IMR-90 (cell line): Measurements from ENCODE around the gene MAGEA10. TPM values are rescaled to one million over a fixed set of nuclear protein-coding genes. Genes with fewer than 3 reads are reported as not detected.

ENCODE experiments used
- ATAC-seq: fragments of 200-7000 bp; cut with Tn5 transposase; 2 replicates; pipeline ENCODE4 v1.9.1; 2020; ENCODE audit warnings: low read depth, mild to moderate bottlenecking, moderate library complexity
- BruUV-seq: library from RNA; stranded (reverse); fragments of 400-500 nt; replicated peaks from 2 replicates; lab custom pipeline; 2021; lab: Mats Ljungman, UMichigan
- CTCF ChIA-PET: fragments of 300-600 bp; formaldehyde crosslinking; extraction: SDS; loops from one replicate; lab custom pipeline; 2021; ENCODE audit warnings: antibody characterized with exemption; lab: Yijun Ruan, JAX
- POLR2A ChIA-PET: fragments of 300-600 bp; sonication (Branson Sonifier 250); formaldehyde crosslinking; loops from one replicate; lab custom pipeline; 2022; ENCODE audit warnings: antibody characterized with exemption; ENCODE audit not compliant: unreplicated experiment; lab: Charles Lee
- DNase-seq: peaks from one replicate; pipeline ENCODE4 v3.0.0; 2013
- H2AFZ ChIP-seq: replicated peaks from 2 replicates; pipeline ENCODE3; 2013; ENCODE audit warnings: low read length, mild to moderate bottlenecking; ENCODE audit not compliant: poor library complexity
- H2AK5ac ChIP-seq: 2 replicates; pipeline ENCODE4 v1.6.1; 2013; ENCODE audit warnings: low read depth, low read length, inconsistent platforms
- H2AK9ac ChIP-seq: replicated peaks from 2 replicates; pipeline ENCODE3; 2013; ENCODE audit warnings: mild to moderate bottlenecking, low read depth, low read length, moderate library complexity; ENCODE audit not compliant: poor library complexity
- H2BK120ac ChIP-seq: 2 replicates; pipeline ENCODE4 v1.6.1; 2013; ENCODE audit warnings: low read depth, low read length, inconsistent platforms
- H2BK15ac ChIP-seq: 3 replicates; pipeline ENCODE4 v1.6.1; 2013; ENCODE audit warnings: low read depth, low read length, inconsistent platforms
- H2BK20ac ChIP-seq: 2 replicates; pipeline ENCODE4 v1.6.1; 2013; ENCODE audit warnings: low read depth, mild to moderate bottlenecking, inconsistent platforms, low read length, moderate library complexity
- H2BK5ac ChIP-seq: 2 replicates; pipeline ENCODE4 v1.6.1; 2013; ENCODE audit warnings: mild to moderate bottlenecking, low read depth, low read length, inconsistent platforms; ENCODE audit not compliant: poor library complexity, severe bottlenecking
- H3K14ac ChIP-seq: replicated peaks from 2 replicates; pipeline ENCODE4 v1.6.1; 2013; ENCODE audit warnings: low read depth, low read length, inconsistent platforms
- H3K18ac ChIP-seq: 2 replicates; pipeline ENCODE4 v1.6.1; 2013; ENCODE audit warnings: low read depth, low read length, control low read depth
- H3K23ac ChIP-seq: 2 replicates; pipeline ENCODE4 v1.6.1; 2013; ENCODE audit warnings: low read depth, low read length, inconsistent platforms
- H3K27ac ChIP-seq: 2 replicates; pipeline ENCODE4 v1.5.1; 2013; ENCODE audit warnings: mild to moderate bottlenecking, control low read depth, low read length; ENCODE audit not compliant: insufficient read depth
- H3K27me3 ChIP-seq: 2 replicates; pipeline ENCODE4 v1.6.1; 2013; ENCODE audit warnings: low read length; ENCODE audit not compliant: control insufficient read depth, insufficient read depth
- H3K36me3 ChIP-seq: 2 replicates; pipeline ENCODE4 v1.6.1; 2013; ENCODE audit warnings: low read length, mixed read lengths; ENCODE audit not compliant: control insufficient read depth, insufficient read depth
- H3K4ac ChIP-seq: 2 replicates; pipeline ENCODE4 v1.6.1; 2013; ENCODE audit warnings: low read depth, low read length, inconsistent platforms
- H3K4me1 ChIP-seq: 2 replicates; pipeline ENCODE4 v1.6.1; 2013; ENCODE audit warnings: low read length, mixed read lengths; ENCODE audit not compliant: control insufficient read depth, insufficient read depth
- H3K4me2 ChIP-seq: 2 replicates; pipeline ENCODE4 v1.6.1; 2013; ENCODE audit warnings: low read depth, mild to moderate bottlenecking, control low read depth, low read length, moderate library complexity
- H3K4me3 ChIP-seq: 2 replicates; pipeline ENCODE4 v1.5.1; 2013; ENCODE audit warnings: low read depth, mild to moderate bottlenecking, control low read depth, low read length, moderate library complexity; ENCODE audit not compliant: insufficient read depth
- H3K56ac ChIP-seq: 2 replicates; pipeline ENCODE4 v1.6.1; 2013; ENCODE audit warnings: low read length, inconsistent platforms; ENCODE audit not compliant: insufficient read depth; ENCODE audit errors: extremely low read depth
- H3K79me1 ChIP-seq, 2 experiments: 2 replicates each; pipeline ENCODE4 v1.6.1; 2013; ENCODE audit warnings: low read length in 2 of 2, inconsistent platforms in 1 of 2, low read depth in 1 of 2
- H3K9ac ChIP-seq: 2 replicates; pipeline ENCODE4 v1.6.1; 2013; ENCODE audit warnings: low read depth, low read length, control low read depth
- H3K9me1 ChIP-seq: 2 replicates; pipeline ENCODE4 v1.6.1; 2013; ENCODE audit warnings: low read length, inconsistent platforms; ENCODE audit not compliant: insufficient read depth
- H3K9me3 ChIP-seq: 2 replicates; pipeline ENCODE4 v1.6.1; 2013; ENCODE audit warnings: low read length; ENCODE audit not compliant: control insufficient read depth, insufficient read depth
- H4K20me1 ChIP-seq: 2 replicates; pipeline ENCODE4 v1.6.1; 2013; ENCODE audit warnings: low read length, inconsistent platforms; ENCODE audit not compliant: insufficient read depth
- H4K5ac ChIP-seq: 2 replicates; pipeline ENCODE4 v1.6.1; 2013; ENCODE audit warnings: mild to moderate bottlenecking, low read depth, low read length, control low read depth
- H4K8ac ChIP-seq, 2 experiments: 2 replicates each; pipeline ENCODE4 v1.6.1; 2013; ENCODE audit warnings: low read depth in 2 of 2, low read length in 2 of 2, control low read depth in 1 of 2, inconsistent platforms in 1 of 2
- H4K91ac ChIP-seq: 2 replicates; pipeline ENCODE4 v1.6.1; 2013; ENCODE audit warnings: low read depth, low read length, inconsistent platforms; ENCODE audit not compliant: insufficient read depth
- BHLHE40 ChIP-seq: fragments of 150-350 bp; IDR thresholded peaks from 2 replicates; pipeline ENCODE4 v1.6.1; 2016; ENCODE audit warnings: mild to moderate bottlenecking, low read depth, low read length
- CEBPB ChIP-seq: IDR thresholded peaks from 2 replicates; pipeline ENCODE4 v1.6.1; 2012; ENCODE audit warnings: low read depth, low read length, improper control_type of control experiment
- CHD1 ChIP-seq: IDR thresholded peaks from 2 replicates; pipeline ENCODE4 v1.6.1; 2012; ENCODE audit warnings: low read depth, low read length, improper control_type of control experiment
- CTCF ChIP-seq: conservative IDR thresholded peaks from 2 replicates; pipeline ENCODE4 v1.5.1; 2012; ENCODE audit warnings: mild to moderate bottlenecking, low read depth, low read length, improper control_type of control experiment
- ELK1 ChIP-seq: fragments of 150-350 bp; IDR thresholded peaks from 2 replicates; pipeline ENCODE4 v1.6.1; 2016; ENCODE audit warnings: low read depth, mild to moderate bottlenecking, low read length, moderate library complexity, borderline replicate concordance
- FOS ChIP-seq: fragments of 150-350 bp; IDR thresholded peaks from 2 replicates; pipeline ENCODE4 v1.6.1; 2016; ENCODE audit warnings: low read depth, low read length
- MAFK ChIP-seq: IDR thresholded peaks from 2 replicates; pipeline ENCODE4 v1.6.1; 2012; ENCODE audit warnings: low read depth, low read length, improper control_type of control experiment
- MAZ ChIP-seq: IDR thresholded peaks from 2 replicates; pipeline ENCODE4 v1.6.1; 2012; ENCODE audit warnings: low read depth, mild to moderate bottlenecking, low read length, improper control_type of control experiment, moderate library complexity, borderline replicate concordance
- MXI1 ChIP-seq: IDR thresholded peaks from 2 replicates; pipeline ENCODE4 v1.6.1; 2012; ENCODE audit warnings: low read depth, mild to moderate bottlenecking, low read length, moderate library complexity, borderline replicate concordance
- NFE2L2 ChIP-seq: fragments of 150-350 bp; IDR thresholded peaks from 2 replicates; pipeline ENCODE4 v1.6.1; 2016; ENCODE audit warnings: low read depth, mild to moderate bottlenecking, low read length
- POLR2A ChIP-seq: IDR thresholded peaks from 2 replicates; pipeline ENCODE4 v1.6.1; 2012; ENCODE audit warnings: mild to moderate bottlenecking, low read depth, low read length
- RAD21 ChIP-seq: IDR thresholded peaks from 2 replicates; pipeline ENCODE4 v1.6.1; 2012; ENCODE audit warnings: low read length, improper control_type of control experiment
- RCOR1 ChIP-seq: IDR thresholded peaks from 2 replicates; pipeline ENCODE4 v1.6.1; 2012; ENCODE audit warnings: mild to moderate bottlenecking, low read length, improper control_type of control experiment; ENCODE audit not compliant: insufficient replicate concordance
- RFX5 ChIP-seq: IDR thresholded peaks from 2 replicates; pipeline ENCODE4 v1.8.0; 2012; ENCODE audit warnings: low read depth, mild to moderate bottlenecking, low read length, moderate library complexity
- SMC3 ChIP-seq: fragments of 150-350 bp; IDR thresholded peaks from 2 replicates; pipeline ENCODE4 v1.6.1; 2016; ENCODE audit warnings: low read depth, mild to moderate bottlenecking, antibody characterized with exemption, low read length, moderate library complexity
- USF2 ChIP-seq: fragments of 150-350 bp; IDR thresholded peaks from 2 replicates; pipeline ENCODE4 v1.6.1; 2017; ENCODE audit warnings: mild to moderate bottlenecking, antibody characterized with exemption, low read length, low read depth
- WGBS, 2 experiments: methylation state at CpG; one replicate each; pipeline versions ENCODE4 v1.1.5 to v1.1.7; 2013; ENCODE audit warnings: missing lambda C conversion rate in 2 of 2; ENCODE audit not compliant: insufficient read length in 1 of 2; ENCODE audit errors: extremely low coverage in 2 of 2; 5-methylcytosine and 5-hydroxymethylcytosine counted together
- dilution Hi-C: fragments of 300-500 bp; cut with HindIII; formaldehyde crosslinking; loops from one replicate; pipeline ENCODE4 v1.14.3; 2018; ENCODE audit warnings: low sequenced_read_pairs; ENCODE audit not compliant: unreplicated experiment
- in situ Hi-C: fragments of 300-500 bp; cut with MboI; formaldehyde crosslinking; loops from 3 replicates; pipeline ENCODE4 v1.14.3; 2019; ENCODE audit warnings: low sequenced_read_pairs, inconsistent platforms, mixed read lengths
- intact Hi-C: fragments of 100-400 bp; cut with micrococcal nuclease; formaldehyde crosslinking; loops from 2 replicates; pipeline ENCODE4 v1.10.0; 2022
- polyA plus RNA-seq, 3 experiments: library from polyadenylated mRNA; depleted of rRNA; stranded (reverse); fragments of >200 nt; gene quantifications; 2 replicates each; pipeline ENCODE4 v1.2.3, GENCODE V29; 2012; ENCODE audit warnings: low replicate concordance in 1 of 3
- total RNA-seq: library from RNA; depleted of rRNA; stranded (reverse); fragments of >200 nt; gene quantifications from 2 replicates; pipeline ENCODE4 v1.2.3, GENCODE V29; 2012

The MAGEA10 gene
- total and polyA plus RNA-seq, 2 of the 4 experiments (the other 2 are of a cell fraction), result not detected

GRCh38 chrX:152154050-152154449 is 15.7 kb upstream of the MAGEA10 start:
- Histone ChIP-seq H3K79me1 (no peaks in the 10 kb centered on the region), H3K27me3 (no peaks in the 10 kb centered on the region), H3K9me3 (peaks cover under 1% of the 10 kb centered on the region; the same call in 1 of the 2 replicates), H3K9ac (no peak overlapping the region), H3K4me2 (no peak overlapping the region), H3K9me1 (no peaks in the 10 kb centered on the region), H3K56ac (no peak overlapping the region), H4K8ac (no peak overlapping the region), H3K4me3 (no peak overlapping the region), H2BK120ac (no peak overlapping the region), H4K5ac (no peak overlapping the region), H2AK5ac (no peak overlapping the region), H3K4me1 (no peaks in the 10 kb centered on the region), H2BK20ac (no peak overlapping the region), H3K23ac (no peak overlapping the region), H3K14ac (no peak overlapping the region), H2AFZ (no peak overlapping the region), H3K18ac (no peak overlapping the region), H4K91ac (no peak overlapping the region), H3K36me3 (no peaks in the 10 kb centered on the region), H2BK15ac (no peak overlapping the region), H2AK9ac (no peak overlapping the region), H4K20me1 (no peaks in the 10 kb centered on the region), H3K4ac (no peak overlapping the region), H2BK5ac (no peak overlapping the region), H3K27ac (no peak overlapping the region)
- in situ Hi-C loops, result no loop called here
- TF ChIP-seq ELK1, result no peak
- TF ChIP-seq FOS, result no peak
- no peak for TF ChIP-seq MAFK
- TF ChIP-seq CTCF, result no peak
- no peak for TF ChIP-seq CEBPB
- TF ChIP-seq USF2, result no peak
- no peak for TF ChIP-seq POLR2A
- TF ChIP-seq RFX5, result no peak
- no peak for TF ChIP-seq MAZ
- no peak for TF ChIP-seq BHLHE40
- TF ChIP-seq MXI1, result no peak
- no peak for TF ChIP-seq RCOR1
- no peak for TF ChIP-seq SMC3
- TF ChIP-seq NFE2L2, result no peak
- TF ChIP-seq RAD21, result no peak
- TF ChIP-seq CHD1, result no peak
- ATAC-seq, result no peak
- CTCF ChIA-PET, result no interaction called here
- WGBS, 2 experiments, result no CpG with 5 or more reads among the region's 1 CpG
- POLR2A ChIA-PET, result no interaction called here
- BruUV-seq, result no TSS peak
- intact Hi-C loops, result no loop called here
- dilution Hi-C loops, result no loop called here
- DNase-seq, result no peak
